Measurements from ENCODE around the gene RGS5. TPM values are rescaled to one million over a fixed set of nuclear protein-coding genes. Genes with fewer than 3 reads are reported as not detected.

Gene RGS5
- total and polyA plus RNA-seq, 2 donors from 2014 or later: 60.5 to 359 TPM

GRCh38 chr1:163094182-163094581 lies 108.5 kb downstream of the RGS5 start:
- FAIRE-seq (no peak), DNase-seq (no peak)
- H3K27me3 ChIP-seq (ENCODE audit: control insufficient read depth, insufficient read depth, low read length): no peaks in the 10 kb centered on the region
- no peaks in the 10 kb centered on the region for H3K36me3 ChIP-seq (ENCODE audit: control insufficient read depth in 2 of 3, insufficient read depth in 3 of 3, low read length in 3 of 3)
- H3K9me3 ChIP-seq (ENCODE audit: control insufficient read depth in 2 of 3, insufficient read depth in 1 of 3, low read length in 3 of 3): no peaks in the 10 kb centered on the region
- no peak for TF ChIP-seq CTCF (IDR thresholded peaks at IDR 0.05; ENCODE audit: borderline replicate concordance, extremely low read depth, insufficient read depth)
- H3K27ac ChIP-seq (ENCODE audit: low read depth in 2 of 2, low read length in 2 of 2): no peak overlapping the region
- H3K9ac ChIP-seq (ENCODE audit: low read length in 3 of 3): no peak overlapping the region
- intact Hi-C loops (cut with DNase I): no loop called here
- H3K4me3 ChIP-seq (ENCODE audit: low read length in 3 of 3): no peak overlapping the region
- no peaks in the 10 kb centered on the region for H3K4me1 ChIP-seq (ENCODE audit: control insufficient read depth in 2 of 3, insufficient read depth in 2 of 3, low read depth in 1 of 3, low read length in 3 of 3)

GRCh38 chr1:163093579-163093978 lies 109.1 kb downstream of the RGS5 start:
- DNase-seq: peak in 1 of 5 donors; percentile 39

GRCh38 chr1:163093169-163093568 lies 109.5 kb downstream of the RGS5 start:
- intact Hi-C loops (cut with DNase I): no loop called here
- Histone ChIP-seq H3K9me3 (ENCODE audit: control insufficient read depth in 2 of 3, insufficient read depth in 1 of 3, low read length in 3 of 3) (no peaks in the 10 kb centered on the region), H3K4me1 (ENCODE audit: control insufficient read depth in 2 of 3, insufficient read depth in 2 of 3, low read depth in 1 of 3, low read length in 3 of 3) (no peaks in the 10 kb centered on the region), H3K9ac (ENCODE audit: low read length in 3 of 3) (no peak overlapping the region), H3K27ac (ENCODE audit: low read depth in 2 of 2, low read length in 2 of 2) (no peak overlapping the region), H3K4me3 (ENCODE audit: low read length in 3 of 3) (no peak overlapping the region), H3K27me3 (ENCODE audit: control insufficient read depth, insufficient read depth, low read length) (no peaks in the 10 kb centered on the region), H3K36me3 (ENCODE audit: control insufficient read depth in 2 of 3, insufficient read depth in 3 of 3, low read length in 3 of 3) (no peaks in the 10 kb centered on the region)
- DNase-seq (no peak), FAIRE-seq (no peak)
- no peak for TF ChIP-seq CTCF (IDR thresholded peaks at IDR 0.05; ENCODE audit: borderline replicate concordance, extremely low read depth, insufficient read depth)

More at GRCh38 chr1:163093579-163093978, 109.1 kb downstream of the RGS5 start:
- Histone ChIP-seq H3K9ac (ENCODE audit: low read length in 3 of 3) (no peak overlapping the region), H3K27me3 (ENCODE audit: control insufficient read depth, insufficient read depth, low read length) (no peaks in the 10 kb centered on the region), H3K9me3 (ENCODE audit: control insufficient read depth in 2 of 3, insufficient read depth in 1 of 3, low read length in 3 of 3) (no peaks in the 10 kb centered on the region), H3K27ac (ENCODE audit: low read depth in 2 of 2, low read length in 2 of 2) (no peak overlapping the region), H3K4me3 (ENCODE audit: low read length in 3 of 3) (no peak overlapping the region), H3K4me1 (ENCODE audit: control insufficient read depth in 2 of 3, insufficient read depth in 2 of 3, low read depth in 1 of 3, low read length in 3 of 3) (no peaks in the 10 kb centered on the region), H3K36me3 (ENCODE audit: control insufficient read depth in 2 of 3, insufficient read depth in 3 of 3, low read length in 3 of 3) (no peaks in the 10 kb centered on the region)
- no peak for FAIRE-seq
- TF ChIP-seq CTCF (IDR thresholded peaks at IDR 0.05; ENCODE audit: borderline replicate concordance, extremely low read depth, insufficient read depth): no peak
- intact Hi-C loops (cut with DNase I): no loop called here

Other genes starting within 250 kb of the RGS5 start
- gene RGS4, start 133.6 kb downstream of the RGS5 start, total RNA-seq: 3.1 TPM
- 2.0 TPM for gene RGS4, start 133.6 kb downstream of the RGS5 start, polyA plus RNA-seq (ENCODE audit: insufficient read depth, low read depth, low replicate concordance)
- gene NUF2, start 119.0 kb upstream of the RGS5 start, total RNA-seq: 1.2 TPM
- gene NUF2, start 119.0 kb upstream of the RGS5 start, polyA plus RNA-seq (ENCODE audit: insufficient read depth, low read depth, low replicate concordance): 0.28 TPM